Measurements from ENCODE around the gene ADAMTS12.

ADAMTS12 gene

GRCh38 chr5:33488558-33489355 lies 403.0 kb downstream of the ADAMTS12 start:
- TF ChIP-seq, protein P1, sequence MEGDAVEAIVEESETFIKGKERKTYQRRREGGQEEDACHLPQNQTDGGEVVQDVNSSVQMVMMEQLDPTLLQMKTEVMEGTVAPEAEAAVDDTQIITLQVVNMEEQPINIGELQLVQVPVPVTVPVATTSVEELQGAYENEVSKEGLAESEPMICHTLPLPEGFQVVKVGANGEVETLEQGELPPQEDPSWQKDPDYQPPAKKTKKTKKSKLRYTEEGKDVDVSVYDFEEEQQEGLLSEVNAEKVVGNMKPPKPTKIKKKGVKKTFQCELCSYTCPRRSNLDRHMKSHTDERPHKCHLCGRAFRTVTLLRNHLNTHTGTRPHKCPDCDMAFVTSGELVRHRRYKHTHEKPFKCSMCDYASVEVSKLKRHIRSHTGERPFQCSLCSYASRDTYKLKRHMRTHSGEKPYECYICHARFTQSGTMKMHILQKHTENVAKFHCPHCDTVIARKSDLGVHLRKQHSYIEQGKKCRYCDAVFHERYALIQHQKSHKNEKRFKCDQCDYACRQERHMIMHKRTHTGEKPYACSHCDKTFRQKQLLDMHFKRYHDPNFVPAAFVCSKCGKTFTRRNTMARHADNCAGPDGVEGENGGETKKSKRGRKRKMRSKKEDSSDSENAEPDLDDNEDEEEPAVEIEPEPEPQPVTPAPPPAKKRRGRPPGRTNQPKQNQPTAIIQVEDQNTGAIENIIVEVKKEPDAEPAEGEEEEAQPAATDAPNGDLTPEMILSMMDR (IDR thresholded peaks at IDR 0.05; ENCODE audit: low read depth, low read length, missing control alignments): no peak
- no peak overlapping the region for H3K4me3 ChIP-seq (ENCODE audit: low read depth, low read length)
- DNase-seq (ENCODE audit: low read depth): no peak

DNA sequence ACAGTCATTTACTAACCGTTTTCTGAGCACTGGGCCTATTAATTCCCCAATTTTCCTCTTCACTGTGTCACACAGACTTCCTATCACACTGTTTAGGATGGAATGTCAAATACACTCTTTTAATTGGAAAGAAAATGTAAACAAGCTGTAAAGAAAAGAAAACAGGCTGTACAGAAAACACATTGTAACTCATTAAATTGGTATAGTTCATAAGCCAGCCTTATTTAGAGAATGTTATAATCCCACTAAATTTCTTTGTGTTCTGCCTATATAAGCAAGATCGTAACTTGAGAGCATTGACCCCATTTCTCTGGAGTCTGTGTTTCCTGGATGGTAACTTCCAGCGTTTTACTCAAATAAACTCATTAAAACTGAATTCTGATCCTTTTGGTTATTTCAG lies 404.6 kb downstream of the ADAMTS12 start:
- TF ChIP-seq, protein P1 (IDR thresholded peaks at IDR 0.05; ENCODE audit: low read depth, low read length, missing control alignments): no peak
- DNase-seq (ENCODE audit: low read depth): no peak
- H3K4me3 ChIP-seq (ENCODE audit: low read depth, low read length): no peak overlapping the region

GRCh38 chr5:33482335-33482734 lies 409.5 kb downstream of the ADAMTS12 start:
- TF ChIP-seq, protein P1 (IDR thresholded peaks at IDR 0.05; ENCODE audit: low read depth, low read length, missing control alignments): no peak
- no peak for DNase-seq (ENCODE audit: low read depth)

GRCh38 chr5:33480876-33481275 lies 410.9 kb downstream of the ADAMTS12 start:
- TF ChIP-seq, protein P1 (IDR thresholded peaks at IDR 0.05; ENCODE audit: low read depth, low read length, missing control alignments): no peak
- no peak for DNase-seq (ENCODE audit: low read depth)
- no peak overlapping the region for H3K4me3 ChIP-seq (ENCODE audit: low read depth, low read length)

More at GRCh38 chr5:33482335-33482734, 409.5 kb downstream of the ADAMTS12 start:
- no peak overlapping the region for H3K4me3 ChIP-seq (ENCODE audit: low read depth, low read length)

DNA sequence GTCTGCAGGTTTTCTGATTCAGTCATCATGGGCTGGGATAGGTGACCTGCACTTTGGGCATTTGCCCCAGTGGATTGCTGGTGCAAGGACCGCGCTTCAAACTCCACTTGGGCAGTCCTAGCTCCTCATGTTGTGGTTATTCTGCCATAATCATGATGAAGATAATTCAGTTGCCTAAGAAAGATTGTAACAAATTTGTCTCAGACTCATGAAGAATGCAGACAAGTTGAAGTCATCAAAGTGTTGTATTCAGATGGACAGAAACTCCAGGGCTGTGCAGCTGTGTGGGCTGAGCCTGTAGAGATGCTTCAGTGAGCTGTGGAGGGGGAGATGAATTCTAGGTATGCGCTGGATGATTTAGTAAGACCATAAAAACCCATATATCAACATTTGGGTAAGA lies 412.5 kb downstream of the ADAMTS12 start:
- no peak overlapping the region for H3K4me3 ChIP-seq (ENCODE audit: low read depth, low read length)
- TF ChIP-seq, protein P1 (IDR thresholded peaks at IDR 0.05; ENCODE audit: low read depth, low read length, missing control alignments): no peak
- DNase-seq (ENCODE audit: low read depth): no peak

DNA sequence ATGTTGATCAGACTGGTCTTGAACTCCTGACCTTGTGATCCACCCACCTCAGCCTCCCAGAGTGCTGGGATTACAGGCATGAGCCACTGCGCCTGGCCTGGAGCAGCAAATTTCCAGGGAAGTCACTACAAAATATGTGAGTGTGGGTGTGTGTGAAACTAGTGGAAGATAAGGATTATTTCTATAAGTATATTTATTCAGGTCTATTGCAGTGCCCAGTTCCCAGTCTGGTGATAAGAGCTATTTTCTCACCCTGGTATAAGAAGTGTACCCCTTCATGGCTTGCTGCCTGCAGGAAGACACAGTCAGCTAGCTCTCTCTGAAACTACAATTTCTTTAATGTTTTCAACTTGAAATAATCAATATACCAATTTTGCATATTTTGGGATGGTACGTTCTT lies 414.0 kb downstream of the ADAMTS12 start:
- no peak for DNase-seq (ENCODE audit: low read depth)
- TF ChIP-seq, protein P1 (IDR thresholded peaks at IDR 0.05; ENCODE audit: low read depth, low read length, missing control alignments): no peak
- no peak overlapping the region for H3K4me3 ChIP-seq (ENCODE audit: low read depth, low read length)

GRCh38 chr5:33476992-33477391 lies 414.8 kb downstream of the ADAMTS12 start:
- no peak for DNase-seq (ENCODE audit: low read depth)
- no peak overlapping the region for H3K4me3 ChIP-seq (ENCODE audit: low read depth, low read length)
- TF ChIP-seq, protein P1 (IDR thresholded peaks at IDR 0.05; ENCODE audit: low read depth, low read length, missing control alignments): no peak
